Astrocyte (in vitro differentiated cells and primary cell): ENCODE results near the gene FLRT1.

ENCODE experiments used
- CTCF ChIP-seq: IDR thresholded peaks from 2 replicates; pipeline ENCODE4 v1.5.1; 2011; ENCODE audit warnings: low read depth, mild to moderate bottlenecking, inconsistent platforms, low read length, moderate library complexity; ENCODE audit not compliant: insufficient read depth
- EZH2 ChIP-seq: IDR thresholded peaks from 2 replicates; pipeline ENCODE4 v1.6.1; 2012; ENCODE audit warnings: mild to moderate bottlenecking, low read length, inconsistent platforms; ENCODE audit not compliant: insufficient read depth

- TF ChIP-seq CTCF, result no peak
- TF ChIP-seq EZH2, result no peak
Observed at GRCh38 chr11:64077607-64078006, 41.9 kb downstream of the FLRT1 start.
